HepG2 (cell line): ENCODE results near the gene SULT2B1. TPM values are rescaled to one million over a fixed set of nuclear protein-coding genes. Genes with fewer than 3 reads are reported as not detected.

Experiments
- ARID3A ChIP-seq: IDR thresholded peaks from 2 replicates; pipeline ENCODE4 v1.6.1; 2012; ENCODE audit warnings: low read depth, low read length, improper control_type of control experiment
- BCL6 ChIP-seq: IDR thresholded peaks from 2 replicates; pipeline ENCODE4 v1.6.1; 2016; ENCODE audit warnings: missing genetic modification reagents, missing compliant biosample characterization
- CREB3 ChIP-seq: sonication (generic); formaldehyde crosslinking; IDR thresholded peaks from 2 replicates; pipeline ENCODE4 v1.5.0; 2020; ENCODE audit warnings: missing genetic modification reagents
- FOXA3 ChIP-seq: IDR thresholded peaks from 2 replicates; pipeline ENCODE4 v1.6.1; 2016; ENCODE audit warnings: missing genetic modification reagents, missing compliant biosample characterization
- FOXP1 ChIP-seq, 2 experiments: fragments of 450-650 bp in 1 of 2; IDR thresholded peaks; 2 replicates each; pipeline ENCODE4 v1.6.1; 2017 to 2018; ENCODE audit warnings: antibody characterized with exemption in 1 of 2
- MTERF4 ChIP-seq: sonication (generic); formaldehyde crosslinking; IDR thresholded peaks from 2 replicates; pipeline ENCODE4 v1.8.0; 2023; ENCODE audit warnings: mild to moderate bottlenecking, missing genetic modification reagents
- NFIB ChIP-seq: sonication (generic); formaldehyde crosslinking; IDR thresholded peaks from 2 replicates; pipeline ENCODE4 v1.9.0; 2021; ENCODE audit warnings: missing genetic modification reagents, mild to moderate bottlenecking, borderline replicate concordance
- PBX2 ChIP-seq: IDR thresholded peaks from 2 replicates; pipeline ENCODE4 v1.6.1; 2016; ENCODE audit warnings: control low read depth
- RFXAP ChIP-seq: sonication (generic); formaldehyde crosslinking; IDR thresholded peaks from 2 replicates; pipeline ENCODE4 v1.4.0; 2020; ENCODE audit warnings: missing genetic modification reagents, borderline replicate concordance
- SOX13 ChIP-seq, 3 experiments: fragments of 450-650 bp in 1 of 3; sonication (generic) in 1 of 3; formaldehyde crosslinking in 1 of 3; IDR thresholded peaks in 2 of 3; conservative IDR thresholded peaks in 1 of 3; 2 replicates each; pipeline versions ENCODE4 v1.5.0 to v1.6.1; 2016 to 2020; ENCODE audit warnings: antibody characterized with exemption in 1 of 3, mild to moderate bottlenecking in 1 of 3, missing compliant biosample characterization in 1 of 3, missing genetic modification reagents in 1 of 3, moderate library complexity in 1 of 3
- SOX5 ChIP-seq: IDR thresholded peaks from 2 replicates; pipeline ENCODE4 v1.6.1; 2016; ENCODE audit warnings: borderline replicate concordance
- SOX6 ChIP-seq, 2 experiments: fragments of 450-650 bp in 1 of 2; sonication (generic) in 1 of 2; formaldehyde crosslinking in 1 of 2; IDR thresholded peaks; 2 replicates each; pipeline versions ENCODE4 v1.4.0 to v1.6.1; 2017 to 2020; ENCODE audit warnings: antibody characterized with exemption in 1 of 2, mild to moderate bottlenecking in 1 of 2, missing genetic modification reagents in 1 of 2
- TFDP2 ChIP-seq: sonication (generic); formaldehyde crosslinking; IDR thresholded peaks from 2 replicates; pipeline ENCODE4 v1.4.0; 2020; ENCODE audit warnings: missing genetic modification reagents
- TGIF2 ChIP-seq: IDR thresholded peaks from 2 replicates; pipeline ENCODE4 v1.6.1; 2016; ENCODE audit warnings: control low read depth, missing compliant biosample characterization
- ZFP36 ChIP-seq: fragments of 150-350 bp; IDR thresholded peaks from 2 replicates; pipeline ENCODE4 v1.6.1; 2018; ENCODE audit warnings: borderline replicate concordance, low read length, low read depth; ENCODE audit not compliant: partially characterized antibody
- ZMYM3 ChIP-seq: sonication (generic); formaldehyde crosslinking; IDR thresholded peaks from 2 replicates; pipeline ENCODE4 v1.5.1; 2020; ENCODE audit warnings: mild to moderate bottlenecking, missing genetic modification reagents
- polyA plus RNA-seq, 8 experiments: library from polyadenylated mRNA; depleted of rRNA in 3 of 8; stranded (reverse) in 7 of 8; unstranded in 1 of 8; fragments of >200 nt; fragmentation: Illumina TruSeq in 4 of 8; extraction: Trizol in 4 of 8; gene quantifications; 2 replicates each; pipeline versions ENCODE4 v1.2.1 to v1.2.3, GENCODE V29; 2011 to 2016; ENCODE audit warnings: low read depth in 4 of 8, missing spikeins in 1 of 8, mixed read lengths in 1 of 8; ENCODE audit not compliant: insufficient read depth in 1 of 8
- total RNA-seq, 5 experiments: library from RNA; depleted of rRNA; stranded (reverse); fragments of >200 nt; fragmentation: Illumina TruSeq; extraction: Trizol; gene quantifications; 2 replicates each; pipeline ENCODE4 v1.2.3, GENCODE V29; 2016; ENCODE audit warnings: low read depth in 1 of 5
- TF ChIP-seq, protein P1 (sequence below): IDR thresholded peaks from 2 replicates; pipeline ENCODE4 v1.6.1; 2016; ENCODE audit warnings: mild to moderate bottlenecking
- TF ChIP-seq, protein P2 (sequence below): sonication (generic); formaldehyde crosslinking; IDR thresholded peaks from 2 replicates; pipeline ENCODE4 v1.4.0; 2020; ENCODE audit warnings: missing genetic modification reagents, mild to moderate bottlenecking, borderline replicate concordance

SULT2B1 gene
- total and polyA plus RNA-seq, 2 of the 13 experiments (the other 11 are each of a cell fraction or from before 2014, with no cell fraction given): 0.13 TPM; not detected in 1

DNA sequence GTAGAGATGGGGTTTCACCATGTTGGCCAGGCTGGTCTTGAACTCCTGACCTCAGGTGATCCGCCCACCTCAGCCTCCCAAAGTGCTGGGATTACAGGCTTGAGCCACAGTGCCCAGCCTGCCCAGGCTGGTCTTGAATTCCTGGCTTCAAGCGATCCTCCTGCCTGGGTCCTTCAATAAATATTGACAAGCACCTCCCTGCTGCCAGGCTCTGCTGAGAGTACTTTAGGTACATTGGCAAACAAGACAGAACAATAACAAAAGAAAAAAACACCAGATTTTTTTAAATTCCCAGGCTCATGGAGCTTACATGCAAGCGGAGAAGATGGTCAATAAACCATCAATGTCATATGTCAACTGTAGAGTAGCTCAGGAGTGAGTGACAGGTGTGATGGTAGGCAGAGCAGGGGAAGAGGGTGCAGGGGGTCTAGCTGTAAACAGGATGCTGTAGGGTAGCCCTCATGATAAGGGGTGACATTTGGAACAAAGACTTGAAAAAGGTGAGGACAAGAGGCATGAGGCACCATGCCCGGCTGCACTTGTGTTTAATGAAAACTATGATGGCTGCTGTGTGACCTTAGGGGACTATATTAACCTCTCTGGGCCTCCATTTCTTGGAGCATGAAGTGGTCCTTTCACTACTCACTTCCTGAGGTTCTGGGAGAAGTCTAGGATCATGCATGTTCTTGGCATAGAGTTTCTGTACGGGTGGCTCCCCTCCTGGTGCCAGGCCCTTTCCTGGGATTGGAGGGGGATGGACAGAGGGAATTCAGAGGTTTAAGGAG is 19.6 kb downstream of the SULT2B1 start (continued):
- TF ChIP-seq ZFP36 (peak; percentile 75), TFDP2 (no peak), SOX13 (IDR thresholded peaks at IDR 0.05) (no peak), SOX13 (CRISPR knock-in tag; conservative IDR thresholded peaks at IDR 0.05 in 1 of 2, IDR thresholded peaks at IDR 0.05 in 1 of 2) (peak in 1 of 2 experiments; percentile 77; a peak in 2 of 4 replicates), TGIF2 (CRISPR knock-in tag) (no peak), PBX2 (peak; percentile 48; the same call in 1 of the 2 replicates), BCL6 (0 out of 2 replicates have a peak, but pooled peaks have one; percentile 21), SOX6 (IDR thresholded peaks at IDR 0.05) (no peak), SOX6 (CRISPR knock-in tag; IDR thresholded peaks at IDR 0.05) (peak; percentile 61), ZMYM3 (peak; percentile 85), RFXAP (no peak), NFIB (CRISPR knock-in tag) (no peak), CREB3 (CRISPR knock-in tag) (no peak), SOX5 (CRISPR knock-in tag) (peak; percentile 76; the same call in 1 of the 2 replicates), ARID3A (peak; percentile 58; the same call in 1 of the 2 replicates), MTERF4 (CRISPR knock-in tag) (no peak), FOXA3 (CRISPR knock-in tag) (peak; percentile 71), FOXP1 (IDR thresholded peaks at IDR 0.05) (no peak), FOXP1 (CRISPR knock-in tag; IDR thresholded peaks at IDR 0.05) (peak; percentile 43; the same call in 1 of the 2 replicates)
- TF ChIP-seq, protein P1, sequence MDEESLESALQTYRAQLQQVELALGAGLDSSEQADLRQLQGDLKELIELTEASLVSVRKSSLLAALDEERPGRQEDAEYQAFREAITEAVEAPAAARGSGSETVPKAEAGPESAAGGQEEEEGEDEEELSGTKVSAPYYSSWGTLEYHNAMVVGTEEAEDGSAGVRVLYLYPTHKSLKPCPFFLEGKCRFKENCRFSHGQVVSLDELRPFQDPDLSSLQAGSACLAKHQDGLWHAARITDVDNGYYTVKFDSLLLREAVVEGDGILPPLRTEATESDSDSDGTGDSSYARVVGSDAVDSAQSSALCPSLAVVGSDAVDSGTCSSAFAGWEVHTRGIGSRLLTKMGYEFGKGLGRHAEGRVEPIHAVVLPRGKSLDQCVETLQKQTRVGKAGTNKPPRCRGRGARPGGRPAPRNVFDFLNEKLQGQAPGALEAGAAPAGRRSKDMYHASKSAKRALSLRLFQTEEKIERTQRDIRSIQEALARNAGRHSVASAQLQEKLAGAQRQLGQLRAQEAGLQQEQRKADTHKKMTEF: 0 out of 2 replicates have a peak, but pooled peaks have one; percentile 23
- TF ChIP-seq, protein P2, sequence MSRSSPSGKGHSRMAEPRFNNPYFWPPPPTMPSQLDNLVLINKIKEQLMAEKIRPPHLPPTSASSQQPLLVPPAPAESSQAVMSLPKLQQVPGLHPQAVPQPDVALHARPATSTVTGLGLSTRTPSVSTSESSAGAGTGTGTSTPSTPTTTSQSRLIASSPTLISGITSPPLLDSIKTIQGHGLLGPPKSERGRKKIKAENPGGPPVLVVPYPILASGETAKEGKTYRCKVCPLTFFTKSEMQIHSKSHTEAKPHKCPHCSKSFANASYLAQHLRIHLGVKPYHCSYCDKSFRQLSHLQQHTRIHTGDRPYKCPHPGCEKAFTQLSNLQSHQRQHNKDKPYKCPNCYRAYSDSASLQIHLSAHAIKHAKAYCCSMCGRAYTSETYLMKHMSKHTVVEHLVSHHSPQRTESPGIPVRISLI: peak; percentile 56; the same call in 1 of the 2 replicates
